Breast epithelium (tissue), 3 donors: ENCODE measurements around the gene ACOXL.

Source experiments
- CTCF ChIP-seq, 3 donors: fragments of 450-650 bp; IDR thresholded peaks; one replicate each; pipeline ENCODE4 v1.5.1; 2016 to 2017; ENCODE audit warnings: antibody characterized with exemption in 3 of 3, mild to moderate bottlenecking in 3 of 3, moderate library complexity in 3 of 3
- POLR2AphosphoS5 ChIP-seq, 3 donors: sonication (generic); formaldehyde crosslinking; IDR thresholded peaks; one replicate each; pipeline ENCODE4 v1.6.1; 2017; ENCODE audit warnings: antibody characterized with exemption in 3 of 3

DNA sequence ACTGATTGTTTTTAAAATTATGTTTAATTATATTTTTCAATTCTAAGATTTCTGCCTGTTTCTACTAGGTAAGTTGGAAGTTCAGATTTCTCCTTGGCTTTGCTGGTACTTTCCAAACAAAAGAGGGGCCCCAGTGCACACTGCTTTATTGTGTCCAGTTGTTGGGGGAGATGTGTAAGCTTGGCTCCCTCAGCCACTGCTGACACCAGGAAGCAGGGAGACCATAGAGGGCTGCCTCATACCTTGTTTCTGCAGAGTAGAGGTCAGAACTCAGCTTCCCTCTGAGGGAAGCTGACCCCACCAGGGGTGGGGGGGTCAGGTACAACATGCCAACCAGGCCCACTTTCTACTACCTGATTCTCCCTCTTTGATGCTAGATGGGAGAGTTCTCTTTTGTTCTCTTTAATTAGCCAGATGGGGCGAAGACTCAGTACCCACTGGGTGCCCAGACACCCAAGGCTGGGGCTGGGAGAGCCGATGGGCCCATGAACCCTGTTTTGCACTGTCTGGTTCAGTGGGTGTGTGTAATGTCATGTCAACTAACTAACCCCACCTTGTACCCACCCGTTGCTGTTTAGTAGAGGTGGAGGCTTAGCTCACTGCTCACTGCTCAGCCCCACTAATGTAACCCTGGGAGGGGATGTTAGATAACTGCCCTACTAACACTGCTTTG is 403.0 kb downstream of the ACOXL start:
- TF ChIP-seq CTCF (IDR thresholded peaks at IDR 0.05) (no peak), POLR2AphosphoS5 (IDR thresholded peaks at IDR 0.05) (no peak)
